SK-N-SH treated with all-trans-retinoic acid at 6 μM for 48 hours (cell line): ENCODE results near the gene TTC39B.
A peak's percentile ranks its signal among the peaks of the same experiment; 100 is the strongest.

Experiments
- ATAC-seq: fragments of 200-7000 bp; cut with Tn5 transposase; 3 replicates; pipeline ENCODE4 v1.9.1; 2020; ENCODE audit warnings: mild to moderate bottlenecking, moderate library complexity
- ARNTL ChIP-seq: fragments of 450-650 bp; formaldehyde crosslinking; IDR thresholded peaks from 2 replicates; pipeline ENCODE4 v1.5.0; 2020; ENCODE audit warnings: low read depth, mild to moderate bottlenecking, moderate library complexity, borderline replicate concordance
- BACH2 ChIP-seq: fragments of 250-450 bp; sonication (Bioruptor Pico); IDR thresholded peaks from 2 replicates; pipeline ENCODE4 v1.9.0; 2021; ENCODE audit warnings: mild to moderate bottlenecking, borderline replicate concordance
- CSDC2 ChIP-seq: fragments of 250-450 bp; sonication (Bioruptor Pico); IDR thresholded peaks from 2 replicates; pipeline ENCODE4 v1.5.0; 2020; ENCODE audit warnings: mild to moderate bottlenecking, moderate library complexity
- CSRNP3 ChIP-seq: fragments of 250-450 bp; sonication (Bioruptor Pico); IDR thresholded peaks from 2 replicates; pipeline ENCODE4 v1.5.1; 2021; ENCODE audit warnings: mild to moderate bottlenecking, moderate library complexity
- ESRRG ChIP-seq: fragments of 250-450 bp; sonication (Bioruptor Pico); IDR thresholded peaks from 2 replicates; pipeline ENCODE4 v1.6.1; 2021; ENCODE audit warnings: mild to moderate bottlenecking
- GLIS3 ChIP-seq: fragments of 250-450 bp; sonication (Bioruptor Pico); IDR thresholded peaks from 2 replicates; pipeline ENCODE4 v1.5.0; 2020; ENCODE audit warnings: mild to moderate bottlenecking, moderate library complexity
- ISL1 ChIP-seq: fragments of 250-450 bp; sonication (Bioruptor Pico); IDR thresholded peaks from 2 replicates; pipeline ENCODE4 v2.1.2; 2022; ENCODE audit warnings: mild to moderate bottlenecking, moderate library complexity
- OSR1 ChIP-seq: fragments of 250-450 bp; sonication (Bioruptor Pico); IDR thresholded peaks from 2 replicates; pipeline ENCODE4 v1.8.0; 2022; ENCODE audit warnings: moderate library complexity, mild to moderate bottlenecking, inconsistent platforms
- PATZ1 ChIP-seq: fragments of 250-450 bp; sonication (Bioruptor Pico); IDR thresholded peaks from 2 replicates; pipeline ENCODE4 v1.8.0; 2020; ENCODE audit warnings: mild to moderate bottlenecking, moderate library complexity, borderline replicate concordance
- POU6F1 ChIP-seq: fragments of 250-450 bp; sonication (Bioruptor Pico); IDR thresholded peaks from 2 replicates; pipeline ENCODE4 v1.8.0; 2021; ENCODE audit warnings: low read depth, mild to moderate bottlenecking, moderate library complexity, borderline replicate concordance
- PPARA ChIP-seq: fragments of 250-450 bp; sonication (Bioruptor Pico); IDR thresholded peaks from 2 replicates; pipeline ENCODE4 v1.5.0; 2020; ENCODE audit warnings: mild to moderate bottlenecking, borderline replicate concordance
- RARB ChIP-seq: fragments of 250-450 bp; sonication (Bioruptor Pico); IDR thresholded peaks from 2 replicates; pipeline ENCODE4 v1.8.0; 2021; ENCODE audit warnings: mild to moderate bottlenecking, moderate library complexity
- SNAI2 ChIP-seq: fragments of 250-450 bp; sonication (Bioruptor Pico); IDR thresholded peaks from 2 replicates; pipeline ENCODE4 v1.5.0; 2020; ENCODE audit warnings: mild to moderate bottlenecking, moderate library complexity
- TCF4 ChIP-seq: fragments of 250-450 bp; sonication (Bioruptor Pico); IDR thresholded peaks from 2 replicates; pipeline ENCODE4 v1.8.0; 2021; ENCODE audit warnings: mild to moderate bottlenecking, moderate library complexity, borderline replicate concordance
- TOX ChIP-seq: fragments of 250-450 bp; sonication (Bioruptor Pico); IDR thresholded peaks from 2 replicates; pipeline ENCODE4 v1.8.0; 2021; ENCODE audit warnings: mild to moderate bottlenecking, moderate library complexity, borderline replicate concordance
- ZC3H10 ChIP-seq: fragments of 250-450 bp; sonication (Bioruptor Pico); IDR thresholded peaks from 2 replicates; pipeline ENCODE4 v1.5.1; 2021; ENCODE audit warnings: mild to moderate bottlenecking, moderate library complexity
- ZFP3 ChIP-seq: fragments of 250-450 bp; sonication (Bioruptor Pico); IDR thresholded peaks from 2 replicates; pipeline ENCODE4 v1.5.0; 2020; ENCODE audit warnings: mild to moderate bottlenecking, moderate library complexity
- ZFP30 ChIP-seq: fragments of 450-650 bp; formaldehyde crosslinking; IDR thresholded peaks from 2 replicates; pipeline ENCODE4 v1.5.0; 2022; ENCODE audit warnings: mild to moderate bottlenecking, moderate library complexity
- ZNF565 ChIP-seq: fragments of 450-650 bp; formaldehyde crosslinking; conservative IDR thresholded peaks from 2 replicates; pipeline ENCODE4 v1.5.0; 2020; ENCODE audit warnings: low read depth, mild to moderate bottlenecking, moderate library complexity
- ZNF70 ChIP-seq: fragments of 450-650 bp; formaldehyde crosslinking; IDR thresholded peaks from 2 replicates; pipeline ENCODE4 v1.5.0; 2020; ENCODE audit warnings: mild to moderate bottlenecking, moderate library complexity
- ZNF8 ChIP-seq: fragments of 450-650 bp; formaldehyde crosslinking; IDR thresholded peaks from 2 replicates; pipeline ENCODE4 v1.5.0; 2020; ENCODE audit warnings: mild to moderate bottlenecking, moderate library complexity
- TF ChIP-seq, protein P1 (sequence below): fragments of 250-450 bp; sonication (Bioruptor Pico); IDR thresholded peaks from 2 replicates; pipeline ENCODE4 v1.5.0; 2020; ENCODE audit warnings: mild to moderate bottlenecking, moderate library complexity

The TTC39B gene

DNA sequence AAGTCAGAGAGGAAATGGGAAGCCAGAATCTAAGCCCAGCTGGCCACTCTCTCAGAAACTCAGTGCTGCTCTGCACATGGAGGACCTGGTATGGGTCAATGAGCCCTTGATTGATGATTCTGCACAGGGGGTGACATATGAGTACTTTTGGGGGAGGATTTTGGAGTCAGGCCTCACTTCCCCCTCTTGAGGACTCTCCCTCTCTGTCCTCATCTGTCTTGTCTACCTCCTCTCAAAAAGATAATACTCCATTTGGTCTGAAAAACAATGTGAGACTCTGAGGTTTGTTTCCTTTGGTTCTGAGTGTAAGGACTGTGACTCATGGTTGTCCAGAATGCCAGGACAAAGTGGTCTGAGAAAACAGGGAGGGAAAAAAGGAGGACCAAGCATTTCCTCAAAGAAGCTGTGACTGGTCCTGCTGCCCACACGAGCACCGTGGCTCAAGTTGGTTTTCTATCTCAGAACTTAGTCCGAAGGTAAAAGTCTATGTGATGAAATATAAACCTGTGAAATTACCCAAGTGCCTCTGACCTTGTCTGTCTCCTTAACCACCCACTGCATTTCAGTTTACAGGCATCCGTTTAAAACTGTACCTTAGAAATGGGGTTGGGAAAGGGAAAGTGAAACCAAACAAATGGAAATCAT lies 11.1 kb downstream of the TTC39B start:
- ATAC-seq: peak; percentile 76
- TF ChIP-seq ESRRG (CRISPR knock-in tag): no peak

- TF ChIP-seq, protein P1, sequence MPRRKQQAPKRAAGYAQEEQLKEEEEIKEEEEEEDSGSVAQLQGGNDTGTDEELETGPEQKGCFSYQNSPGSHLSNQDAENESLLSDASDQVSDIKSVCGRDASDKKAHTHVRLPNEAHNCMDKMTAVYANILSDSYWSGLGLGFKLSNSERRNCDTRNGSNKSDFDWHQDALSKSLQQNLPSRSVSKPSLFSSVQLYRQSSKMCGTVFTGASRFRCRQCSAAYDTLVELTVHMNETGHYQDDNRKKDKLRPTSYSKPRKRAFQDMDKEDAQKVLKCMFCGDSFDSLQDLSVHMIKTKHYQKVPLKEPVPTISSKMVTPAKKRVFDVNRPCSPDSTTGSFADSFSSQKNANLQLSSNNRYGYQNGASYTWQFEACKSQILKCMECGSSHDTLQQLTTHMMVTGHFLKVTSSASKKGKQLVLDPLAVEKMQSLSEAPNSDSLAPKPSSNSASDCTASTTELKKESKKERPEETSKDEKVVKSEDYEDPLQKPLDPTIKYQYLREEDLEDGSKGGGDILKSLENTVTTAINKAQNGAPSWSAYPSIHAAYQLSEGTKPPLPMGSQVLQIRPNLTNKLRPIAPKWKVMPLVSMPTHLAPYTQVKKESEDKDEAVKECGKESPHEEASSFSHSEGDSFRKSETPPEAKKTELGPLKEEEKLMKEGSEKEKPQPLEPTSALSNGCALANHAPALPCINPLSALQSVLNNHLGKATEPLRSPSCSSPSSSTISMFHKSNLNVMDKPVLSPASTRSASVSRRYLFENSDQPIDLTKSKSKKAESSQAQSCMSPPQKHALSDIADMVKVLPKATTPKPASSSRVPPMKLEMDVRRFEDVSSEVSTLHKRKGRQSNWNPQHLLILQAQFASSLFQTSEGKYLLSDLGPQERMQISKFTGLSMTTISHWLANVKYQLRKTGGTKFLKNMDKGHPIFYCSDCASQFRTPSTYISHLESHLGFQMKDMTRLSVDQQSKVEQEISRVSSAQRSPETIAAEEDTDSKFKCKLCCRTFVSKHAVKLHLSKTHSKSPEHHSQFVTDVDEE (CRISPR knock-in tag): no peak
- no peak for TF ChIP-seq POU6F1
- no peak for TF ChIP-seq ZNF8 (CRISPR knock-in tag)
- TF ChIP-seq ZNF70 (CRISPR knock-in tag): no peak
- no peak for TF ChIP-seq ZNF565 (CRISPR knock-in tag)
- TF ChIP-seq CSDC2: no peak
- TF ChIP-seq OSR1: no peak
- no peak for TF ChIP-seq GLIS3 (CRISPR knock-in tag)
- TF ChIP-seq PATZ1 (CRISPR knock-in tag): no peak
- TF ChIP-seq PPARA: no peak
- no peak for TF ChIP-seq ZFP3
- TF ChIP-seq CSRNP3: no peak
- TF ChIP-seq SNAI2 (CRISPR knock-in tag): no peak
- no peak for TF ChIP-seq BACH2 (CRISPR knock-in tag)
- TF ChIP-seq ARNTL (CRISPR knock-in tag): no peak
- TF ChIP-seq ZFP30 (CRISPR knock-in tag): no peak
- TF ChIP-seq TCF4 (CRISPR knock-in tag): no peak
- no peak for TF ChIP-seq TOX (CRISPR knock-in tag)
- TF ChIP-seq ESRRG (CRISPR knock-in tag): no peak
- no peak for TF ChIP-seq ISL1 (CRISPR knock-in tag)
- ATAC-seq: no peak
These were observed 12.4 kb downstream of the TTC39B start for GRCh38 chr9:15294604-15295003.

- no peak for ATAC-seq
- TF ChIP-seq ZFP3: no peak
- TF ChIP-seq BACH2 (CRISPR knock-in tag): no peak
- TF ChIP-seq CSDC2: no peak
- no peak for TF ChIP-seq PPARA
- TF ChIP-seq ISL1 (CRISPR knock-in tag): no peak
- no peak for TF ChIP-seq SNAI2 (CRISPR knock-in tag)
- TF ChIP-seq CSRNP3: no peak
- TF ChIP-seq PATZ1 (CRISPR knock-in tag): no peak
- no peak for TF ChIP-seq TOX (CRISPR knock-in tag)
- no peak for TF ChIP-seq ZFP30 (CRISPR knock-in tag)
- no peak for TF ChIP-seq GLIS3 (CRISPR knock-in tag)
- TF ChIP-seq ZC3H10 (CRISPR knock-in tag): no peak
- no peak for TF ChIP-seq RARB
- no peak for TF ChIP-seq ESRRG (CRISPR knock-in tag)
- TF ChIP-seq ARNTL (CRISPR knock-in tag): no peak
- no peak for TF ChIP-seq ZNF8 (CRISPR knock-in tag)
- no peak for TF ChIP-seq POU6F1
- TF ChIP-seq ZNF70 (CRISPR knock-in tag): no peak
These were observed 13.2 kb downstream of the TTC39B start for GRCh38 chr9:15293804-15294316.
